Right renal cortex interstitium (tissue), 3 donors: ENCODE data around the gene TSHZ2. TPM values are rescaled to one million over a fixed set of nuclear protein-coding genes. Genes with fewer than 3 reads are reported as not detected.

Experiments used
- DNase-seq, 3 donors: peaks; one replicate each; pipeline ENCODE4 v3.0.0-alpha.2; 2013; ENCODE audit warnings: low read depth in 3 of 3, low spot score in 2 of 3
- polyA plus RNA-seq, 3 donors: library from polyadenylated mRNA; unstranded; fragments of 120-200 nt; gene quantifications; one replicate each; pipeline ENCODE4 v1.2.1, GENCODE V29; 2013; ENCODE audit not compliant: insufficient read length in 3 of 3

TSHZ2 gene
- polyA plus RNA-seq, 3 donors: 10.5 to 15.0 (median 14.4) TPM

GRCh38 chr20:52994184-52994970 is 22.2 kb downstream of the TSHZ2 start:
- no peak for DNase-seq

GRCh38 chr20:52996130-52996529 is 24.0 kb downstream of the TSHZ2 start:
- DNase-seq: no peak

GRCh38 chr20:52996658-52997057 is 24.5 kb downstream of the TSHZ2 start:
- no peak for DNase-seq

- DNase-seq: no peak
These were observed 26.1 kb downstream of the TSHZ2 start for GRCh38 chr20:52998268-52998667.

GRCh38 chr20:52999040-52999439 is 26.9 kb downstream of the TSHZ2 start:
- DNase-seq: no peak

GRCh38 chr20:53001498-53002301 is 29.5 kb downstream of the TSHZ2 start:
- no peak for DNase-seq

- DNase-seq: no peak
These were observed 30.6 kb downstream of the TSHZ2 start for GRCh38 chr20:53002786-53003185.

GRCh38 chr20:53003420-53004154 is 31.4 kb downstream of the TSHZ2 start:
- peak in 1 of 3 donors; percentile 58 for DNase-seq

GRCh38 chr20:53004267-53004813 is 32.2 kb downstream of the TSHZ2 start:
- DNase-seq: no peak

- no peak for DNase-seq
These were observed 38.0 kb downstream of the TSHZ2 start for GRCh38 chr20:53009979-53010735.

- DNase-seq: no peak
These were observed 39.5 kb downstream of the TSHZ2 start for GRCh38 chr20:53011640-53012039.

- DNase-seq: no peak
These were observed 41.0 kb downstream of the TSHZ2 start for GRCh38 chr20:53013183-53013582.

GRCh38 chr20:53013847-53014246 is 41.7 kb downstream of the TSHZ2 start:
- DNase-seq: no peak

- no peak for DNase-seq
These were observed 43.9 kb downstream of the TSHZ2 start for GRCh38 chr20:53016071-53016470.

GRCh38 chr20:53016534-53017042 is 44.4 kb downstream of the TSHZ2 start:
- DNase-seq: no peak

GRCh38 chr20:53017206-53017605 is 45.0 kb downstream of the TSHZ2 start:
- no peak for DNase-seq

GRCh38 chr20:53019464-53019863 is 47.3 kb downstream of the TSHZ2 start:
- DNase-seq: no peak

GRCh38 chr20:53020376-53020775 is 48.2 kb downstream of the TSHZ2 start:
- no peak for DNase-seq

GRCh38 chr20:53020834-53021233 is 48.7 kb downstream of the TSHZ2 start:
- no peak for DNase-seq

GRCh38 chr20:53021934-53022333 is 49.8 kb downstream of the TSHZ2 start:
- DNase-seq: no peak
